Sigmoid colon (tissue), 7 donors: ENCODE measurements around the gene CHCHD5. TPM values are rescaled to one million over a fixed set of nuclear protein-coding genes. Genes with fewer than 3 reads are reported as not detected.

ENCODE experiments used
- DNase-seq: peaks from one replicate; pipeline ENCODE4 v3.0.0-alpha.2; 2019
- H3K27ac ChIP-seq, 4 donors: fragments of 200-600 bp; sonication (generic); one replicate each; pipeline ENCODE4 v1.5.1; 2016 to 2019; ENCODE audit warnings: mild to moderate bottlenecking in 1 of 4
- H3K27me3 ChIP-seq, 3 donors: fragments of 200-600 bp; sonication (generic); one replicate each; pipeline ENCODE4 v1.5.1; 2019; ENCODE audit warnings: mild to moderate bottlenecking in 1 of 3
- H3K36me3 ChIP-seq, 4 donors: fragments of 200-600 bp; sonication (generic); one replicate each; pipeline ENCODE4 v1.5.1; 2016 to 2019
- H3K4me1 ChIP-seq, 4 donors: fragments of 200-600 bp; sonication (generic); one replicate each; pipeline ENCODE4 v1.5.1; 2017 to 2019
- H3K4me3 ChIP-seq, 4 donors: fragments of 200-600 bp; sonication (generic); one replicate each; pipeline ENCODE4 v1.5.1; 2017 to 2019; ENCODE audit warnings: mild to moderate bottlenecking in 2 of 4, moderate library complexity in 1 of 4
- H3K9me3 ChIP-seq, 4 donors: fragments of 200-600 bp in 3 of 4; sonication (generic) in 3 of 4; one replicate each; pipeline versions ENCODE4 v1.5.1 to v1.6.1; 2013 to 2019
- EP300 ChIP-seq, 4 donors: sonication (generic); formaldehyde crosslinking; IDR thresholded peaks; one replicate each; pipeline ENCODE4 v1.6.1; 2017; ENCODE audit warnings: antibody characterized with exemption in 4 of 4
- POLR2A ChIP-seq, 2 donors: fragments of 450-650 bp; IDR thresholded peaks; one replicate each; pipeline ENCODE4 v1.6.1; 2016; ENCODE audit warnings: antibody characterized with exemption in 2 of 2, mild to moderate bottlenecking in 2 of 2, moderate library complexity in 2 of 2
- POLR2AphosphoS5 ChIP-seq, 4 donors: sonication (generic); formaldehyde crosslinking; IDR thresholded peaks; one replicate each; pipeline ENCODE4 v1.6.1; 2017; ENCODE audit warnings: antibody characterized with exemption in 4 of 4
- WGBS, 2 donors: extraction: QIAGEN DNeasy Blood & Tissue Kit; methylation state at CpG; one replicate each; pipeline ENCODE4 v1.1.7; 2013; 5-methylcytosine and 5-hydroxymethylcytosine counted together
- intact Hi-C: fragments of 100-400 bp; cut with DNase I; formaldehyde crosslinking; loops from one replicate; pipeline ENCODE4 v1.15.1; 2023
- polyA plus RNA-seq, 3 donors: library from polyadenylated mRNA; stranded (reverse); fragments of 200-250 nt; gene quantifications; one replicate each; pipeline ENCODE4 v1.2.3, GENCODE V29; 2013
- total RNA-seq, 4 donors: library from RNA; depleted of rRNA; stranded (reverse); fragments of >200 nt; gene quantifications; one replicate each; pipeline ENCODE4 v1.1.0, GENCODE V29; 2016
- TF ChIP-seq, protein P1 (sequence below), 4 experiments: fragments of 450-650 bp in 3 of 4; fragments of 200-600 bp in 1 of 4; IDR thresholded peaks; one replicate each; pipeline ENCODE4 v1.5.1; 2016 to 2019; ENCODE audit warnings: antibody characterized with exemption in 4 of 4, mild to moderate bottlenecking in 3 of 4, moderate library complexity in 2 of 4
- donor health status: healthy with polysubstance abuse.
- donor health status: Bipolar disorder and iron deficiency.
- donor health status: healthy.

The CHCHD5 gene
- total and polyA plus RNA-seq, 7 donors: 13.8 to 62.5 (median 36.4) TPM

DNA sequence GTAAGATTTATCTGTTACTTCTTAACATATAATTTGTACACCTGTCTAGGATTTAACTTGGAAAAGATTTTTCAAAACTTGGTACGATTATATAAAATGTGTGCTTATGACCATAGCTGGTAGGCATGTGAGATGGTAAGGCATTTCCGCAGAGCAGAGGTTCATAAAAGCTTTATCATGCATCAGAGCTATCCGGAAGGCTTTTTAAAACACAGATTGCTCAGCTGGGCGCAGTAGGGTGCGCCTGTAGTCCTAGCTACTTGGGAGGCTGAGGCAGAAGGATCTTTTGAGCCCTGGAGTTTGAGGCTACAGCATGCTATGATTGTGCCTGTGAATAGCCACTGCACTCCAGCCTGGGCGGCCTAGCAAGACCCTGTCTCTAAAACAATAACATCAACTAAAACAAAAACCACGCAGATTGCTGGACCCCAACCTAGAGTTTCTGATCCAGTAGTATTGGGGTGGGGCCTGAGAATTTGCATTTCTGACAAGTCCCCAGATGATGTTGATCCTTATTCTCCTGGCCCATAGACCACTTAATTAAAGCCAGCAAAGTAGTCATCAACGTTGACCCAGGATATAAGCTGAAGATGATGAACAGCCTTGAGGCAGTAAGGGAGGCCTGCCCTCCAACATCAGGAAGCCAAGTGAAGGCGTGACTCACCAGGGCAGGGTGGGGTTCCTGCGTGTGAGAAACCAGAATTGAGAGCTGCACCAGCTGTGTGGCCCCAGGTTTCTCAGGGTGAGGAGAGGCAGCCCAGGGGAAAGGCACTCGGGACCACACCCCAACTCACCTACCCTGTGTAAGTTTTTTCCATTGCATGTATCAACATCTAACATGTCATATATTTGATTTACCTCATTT lies 39.7 kb downstream of the CHCHD5 start:
- H3K27ac ChIP-seq: peak overlapping the region in 1 of 4 donors; percentile 14
- WGBS, 2 donors: 65 to 71% methylated on average over 11 of the region's 11 CpGs
- intact Hi-C loops: loop anchor here (10.0 kb wide), 1 partner anchor 321 kb away; no protein-coding TSS in a partner anchor
- H3K27me3 ChIP-seq: peaks cover 0 to 1% (median 0%) of the 10 kb centered on the region in 3 donors
- no peaks in the 10 kb centered on the region for H3K9me3 ChIP-seq
- no peak overlapping the region for H3K4me3 ChIP-seq
- peak; percentile 68 for DNase-seq
- H3K36me3 ChIP-seq: no peaks in the 10 kb centered on the region
- TF ChIP-seq, protein P1, sequence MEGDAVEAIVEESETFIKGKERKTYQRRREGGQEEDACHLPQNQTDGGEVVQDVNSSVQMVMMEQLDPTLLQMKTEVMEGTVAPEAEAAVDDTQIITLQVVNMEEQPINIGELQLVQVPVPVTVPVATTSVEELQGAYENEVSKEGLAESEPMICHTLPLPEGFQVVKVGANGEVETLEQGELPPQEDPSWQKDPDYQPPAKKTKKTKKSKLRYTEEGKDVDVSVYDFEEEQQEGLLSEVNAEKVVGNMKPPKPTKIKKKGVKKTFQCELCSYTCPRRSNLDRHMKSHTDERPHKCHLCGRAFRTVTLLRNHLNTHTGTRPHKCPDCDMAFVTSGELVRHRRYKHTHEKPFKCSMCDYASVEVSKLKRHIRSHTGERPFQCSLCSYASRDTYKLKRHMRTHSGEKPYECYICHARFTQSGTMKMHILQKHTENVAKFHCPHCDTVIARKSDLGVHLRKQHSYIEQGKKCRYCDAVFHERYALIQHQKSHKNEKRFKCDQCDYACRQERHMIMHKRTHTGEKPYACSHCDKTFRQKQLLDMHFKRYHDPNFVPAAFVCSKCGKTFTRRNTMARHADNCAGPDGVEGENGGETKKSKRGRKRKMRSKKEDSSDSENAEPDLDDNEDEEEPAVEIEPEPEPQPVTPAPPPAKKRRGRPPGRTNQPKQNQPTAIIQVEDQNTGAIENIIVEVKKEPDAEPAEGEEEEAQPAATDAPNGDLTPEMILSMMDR (IDR thresholded peaks at IDR 0.05): no peak
- TF ChIP-seq POLR2A (IDR thresholded peaks at IDR 0.05) (no peak), POLR2AphosphoS5 (IDR thresholded peaks at IDR 0.05) (no peak), EP300 (IDR thresholded peaks at IDR 0.05) (no peak)
- H3K4me1 ChIP-seq: peaks cover 0 to 8% (median 7%) of the 10 kb centered on the region in 4 donors

DNA sequence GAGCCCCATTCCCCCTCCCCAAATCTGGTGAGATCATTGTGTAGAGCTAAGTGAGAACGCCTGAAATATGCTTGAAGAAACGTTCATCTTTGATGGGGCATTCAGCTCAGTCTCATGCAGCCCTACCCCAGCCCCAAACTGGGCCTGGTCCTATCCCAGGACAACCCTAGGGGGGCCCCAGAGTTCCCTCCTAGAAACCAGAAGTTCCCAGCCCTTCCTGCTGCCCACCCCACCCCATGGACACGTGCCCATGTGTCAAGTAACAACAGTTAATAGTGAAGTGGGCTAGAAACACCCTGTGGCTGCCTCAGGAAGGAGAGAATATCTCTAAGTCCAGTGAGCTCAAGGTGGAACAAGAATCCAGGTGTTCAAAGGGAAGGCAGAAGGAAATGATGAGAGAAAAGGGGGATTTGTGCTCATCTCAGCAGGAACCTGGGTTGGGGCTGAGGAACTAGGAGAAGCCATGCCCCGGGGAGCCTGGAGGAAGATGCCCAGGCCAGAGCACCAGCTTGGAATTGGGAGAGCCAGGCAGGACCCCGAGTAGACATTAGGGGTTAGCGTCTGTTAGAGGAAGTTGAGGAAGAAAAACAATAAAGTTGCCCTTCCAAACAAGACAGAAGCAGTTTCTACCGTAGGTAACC lies 41.2 kb downstream of the CHCHD5 start:
- intact Hi-C loops: loop anchor here (1.0 to 10.0 kb wide), 3 partner anchors 67 to 319 kb away; no protein-coding TSS in a partner anchor
- TF ChIP-seq, protein P1 (IDR thresholded peaks at IDR 0.05): no peak
- TF ChIP-seq POLR2AphosphoS5 (IDR thresholded peaks at IDR 0.05) (no peak), EP300 (IDR thresholded peaks at IDR 0.05) (no peak), POLR2A (IDR thresholded peaks at IDR 0.05) (no peak)

DNA sequence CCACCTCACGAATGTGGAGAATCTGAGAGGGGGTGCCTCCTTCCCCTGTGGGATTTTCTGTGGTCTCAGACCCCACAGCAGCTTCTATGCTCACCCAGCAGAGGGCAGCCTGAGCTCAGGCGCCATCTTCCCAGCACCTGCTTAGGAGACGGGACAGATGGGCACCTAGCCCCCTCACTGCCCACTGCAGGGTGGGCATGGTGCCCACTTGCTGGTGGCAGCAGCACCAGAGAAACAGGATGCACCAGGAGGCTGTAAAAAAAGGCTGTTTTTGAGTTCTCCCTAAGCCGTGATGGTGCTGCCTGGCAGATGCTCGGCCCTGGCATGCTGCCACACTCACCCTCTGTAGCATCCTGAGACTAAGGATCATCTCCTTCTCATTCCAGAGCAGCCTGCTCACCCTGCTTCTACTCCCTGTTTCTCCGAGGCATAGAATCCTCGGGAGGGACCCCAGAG lies 42.2 kb downstream of the CHCHD5 start:
- TF ChIP-seq, protein P1 (IDR thresholded peaks at IDR 0.05): peak; percentile 70 to 85 (median 78)
- peak in 2 of 4 donors; percentile 18 to 35 for TF ChIP-seq POLR2AphosphoS5 (IDR thresholded peaks at IDR 0.05)
- no peak for TF ChIP-seq POLR2A (IDR thresholded peaks at IDR 0.05)
- no peak for TF ChIP-seq EP300 (IDR thresholded peaks at IDR 0.05)
- Histone ChIP-seq H3K9me3 (no peaks in the 10 kb centered on the region), H3K36me3 (no peaks in the 10 kb centered on the region), H3K27ac (peak overlapping the region; percentile 53 to 74 (median 58)), H3K4me3 (peak overlapping the region in 2 of 4 donors; percentile 25 to 27), H3K4me1 (peaks cover 0 to 8% (median 7%) of the 10 kb centered on the region in 4 donors), H3K27me3 (peaks cover 0 to 11% (median 0%) of the 10 kb centered on the region in 3 donors)
- 13 to 17% methylated on average over 7 of the region's 7 CpGs for WGBS, 2 donors
- peak; percentile 73 for DNase-seq
- intact Hi-C loops: loop anchor here (1.0 to 10.0 kb wide), 3 partner anchors 66 to 318 kb away; no protein-coding TSS in a partner anchor

More for the DNA sequence above, 41.2 kb downstream of the CHCHD5 start:
- Histone ChIP-seq H3K4me1 (peaks cover 0 to 8% (median 7%) of the 10 kb centered on the region in 4 donors), H3K36me3 (no peaks in the 10 kb centered on the region), H3K9me3 (no peaks in the 10 kb centered on the region), H3K4me3 (no peak overlapping the region), H3K27ac (peak overlapping the region in 1 of 4 donors; percentile 74), H3K27me3 (peaks cover 0 to 9% (median 0%) of the 10 kb centered on the region in 3 donors)
- 75 to 80% methylated on average over 7 of the region's 7 CpGs for WGBS, 2 donors
- DNase-seq: peak; percentile 46

DNA sequence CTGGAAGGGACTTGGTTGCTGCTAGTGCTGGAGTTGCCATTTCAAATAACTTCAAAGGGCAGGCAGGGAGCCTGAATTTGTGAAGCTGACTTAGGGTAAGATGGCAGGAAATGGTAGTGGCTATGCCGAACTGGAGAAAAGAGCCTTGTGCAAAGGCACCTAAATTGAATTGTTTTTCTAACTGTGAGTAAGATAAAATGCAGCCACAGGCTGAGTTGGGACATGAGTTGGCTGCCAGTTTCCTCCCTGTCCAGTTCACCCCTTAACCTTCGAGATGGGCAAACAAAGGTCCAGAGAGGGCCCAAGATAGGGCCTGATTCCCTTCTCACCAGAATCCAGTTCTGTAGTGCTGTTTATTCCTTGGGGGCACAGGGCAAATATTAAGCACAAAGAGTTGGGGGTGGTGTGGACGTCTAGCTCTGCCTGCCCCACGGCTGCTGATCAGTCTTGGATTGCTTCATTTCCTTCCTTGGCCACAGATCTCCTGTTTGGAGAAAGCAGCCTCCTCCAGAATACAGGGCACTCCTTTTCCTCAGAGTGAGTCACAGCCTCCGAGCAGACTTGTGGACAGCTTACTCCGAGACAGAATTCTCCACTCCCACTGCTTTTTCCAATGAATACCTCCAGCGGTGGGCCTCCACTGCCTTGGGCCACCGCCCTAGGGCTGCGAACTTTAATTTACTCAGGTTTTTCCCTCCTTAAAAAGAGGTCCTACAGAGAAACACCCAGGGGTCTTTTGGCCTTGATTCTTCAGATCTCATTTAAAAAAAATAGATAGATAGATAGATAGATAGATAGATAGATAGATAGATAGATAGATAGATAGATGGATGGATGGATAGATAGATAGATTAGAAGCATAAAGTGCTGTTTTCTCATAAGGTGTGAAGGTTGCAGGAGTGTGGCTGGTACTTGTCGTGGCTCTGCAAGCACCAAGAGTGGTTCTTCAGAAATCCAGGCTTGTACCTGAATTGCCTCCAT lies 42.9 kb downstream of the CHCHD5 start:
- H3K27me3 ChIP-seq: peaks cover 0 to 11% (median 0%) of the 10 kb centered on the region in 3 donors
- 62 to 71% methylated on average over 10 of the region's 10 CpGs for WGBS, 2 donors
- no peaks in the 10 kb centered on the region for H3K36me3 ChIP-seq
- TF ChIP-seq, protein P1 (IDR thresholded peaks at IDR 0.05): no peak
- TF ChIP-seq POLR2A (IDR thresholded peaks at IDR 0.05): no peak
- no peak for TF ChIP-seq EP300 (IDR thresholded peaks at IDR 0.05)
- TF ChIP-seq POLR2AphosphoS5 (IDR thresholded peaks at IDR 0.05): peak in 2 of 4 donors; percentile 6 to 63
- peaks cover 0 to 8% (median 7%) of the 10 kb centered on the region in 4 donors for H3K4me1 ChIP-seq
- DNase-seq: peak; percentile 84
- no peak overlapping the region for H3K4me3 ChIP-seq
- intact Hi-C loops: loop anchor here (5.0 to 10.0 kb wide), 2 partner anchors 65 to 317 kb away; no protein-coding TSS in a partner anchor
- no peaks in the 10 kb centered on the region for H3K9me3 ChIP-seq
- peak overlapping the region; percentile 53 to 74 (median 58) for H3K27ac ChIP-seq
